Stimulated activated memory B cell treated with anti-CD40 and anti-IgM and Interleukin-4, amounts not matched to agents 10 μg/mL and 1 μg/mL and 100 μg/mL, for 72 hours (primary cell): ENCODE data around the gene LRRC37A3.
"Not testable (repeated sequence)": the region's sequence is repeated elsewhere in the genome, so short reads cannot be mapped to it uniquely, and the experiment has no call there.

Source experiments
- ATAC-seq: fragments of 150-1000 bp; cut with Tn5 transposase; 2 replicates; pipeline ENCODE4 v1.10.0; 2021
- H3K27ac Mint-ChIP-seq: one replicate; pipeline ENCODE4 v1.8.0; 2022; ENCODE audit warnings: mild to moderate bottlenecking, mixed read lengths
- H3K27me3 Mint-ChIP-seq: one replicate; pipeline ENCODE4 v1.8.0; 2022; ENCODE audit warnings: mixed read lengths
- H3K36me3 Mint-ChIP-seq: one replicate; pipeline ENCODE4 v1.8.0; 2022; ENCODE audit warnings: mixed read lengths
- H3K4me1 Mint-ChIP-seq: one replicate; pipeline ENCODE4 v1.8.0; 2022; ENCODE audit warnings: mixed read lengths
- H3K4me3 Mint-ChIP-seq: one replicate; pipeline ENCODE4 v1.8.0; 2022; ENCODE audit warnings: mild to moderate bottlenecking, moderate library complexity, mixed read lengths
- H3K9me3 Mint-ChIP-seq: one replicate; pipeline ENCODE4 v1.8.0; 2022; ENCODE audit warnings: mixed read lengths

The LRRC37A3 gene

GRCh38 chr17:64919289-64920025, at the start of gene LRRC37A3:
Gene LRRC37A3 (minus strand): TSS chr17:64919478. CDS start chr17:64897257, 22,221 bp downstream.
- Mint-ChIP-seq H3K4me3 (peak within 1 kb of the TSS; percentile 71), H3K27ac (peak within 1 kb of the TSS; percentile 91), H3K4me1 (peaks cover 32% of the 10 kb centered on the region)
- H3K9me3 Mint-ChIP-seq, H3K36me3 Mint-ChIP-seq, H3K27me3 Mint-ChIP-seq: not testable (repeated sequence)
- ATAC-seq, result peak; percentile 98

- not testable (repeated sequence) for H3K36me3 Mint-ChIP-seq, H3K27me3 Mint-ChIP-seq, H3K9me3 Mint-ChIP-seq
- H3K4me1 Mint-ChIP-seq, result peaks cover 56% of the 10 kb centered on the region
- peak overlapping the region; percentile 44 for H3K4me3 Mint-ChIP-seq
- ATAC-seq, result peak; percentile 99
- H3K27ac Mint-ChIP-seq, result peak overlapping the region; percentile 85
Observed at GRCh38 chr17:64965873-64966287, 46.6 kb upstream of the LRRC37A3 start.

GRCh38 chr17:64965256-64965872, 46.1 kb upstream of the LRRC37A3 start:
- not testable (repeated sequence) for H3K27me3 Mint-ChIP-seq, H3K9me3 Mint-ChIP-seq, ATAC-seq, H3K36me3 Mint-ChIP-seq
- Mint-ChIP-seq H3K4me1 (peaks cover 56% of the 10 kb centered on the region), H3K4me3 (peak overlapping the region; percentile 44), H3K27ac (peak overlapping the region; percentile 85)

GRCh38 chr17:64964796-64965195, 45.5 kb upstream of the LRRC37A3 start:
- H3K4me3 Mint-ChIP-seq, result no peak overlapping the region
- no peaks in the 10 kb centered on the region for H3K9me3 Mint-ChIP-seq
- H3K36me3 Mint-ChIP-seq, result no peaks in the 10 kb centered on the region
- peak overlapping the region; percentile 85 for H3K27ac Mint-ChIP-seq
- peaks cover 56% of the 10 kb centered on the region for H3K4me1 Mint-ChIP-seq
- H3K27me3 Mint-ChIP-seq, result no peaks in the 10 kb centered on the region
- no peak for ATAC-seq

- not testable (repeated sequence) for H3K36me3 Mint-ChIP-seq, H3K4me3 Mint-ChIP-seq
Observed at GRCh38 chr17:64963814-64964213, 44.5 kb upstream of the LRRC37A3 start.

GRCh38 chr17:64961563-64962378, 42.5 kb upstream of the LRRC37A3 start:
- peak; percentile 57 for ATAC-seq
- H3K36me3 Mint-ChIP-seq, H3K9me3 Mint-ChIP-seq, H3K27me3 Mint-ChIP-seq: not testable (repeated sequence)
- Mint-ChIP-seq H3K27ac (peak overlapping the region; percentile 9), H3K4me1 (peaks cover 30% of the 10 kb centered on the region), H3K4me3 (peak overlapping the region; percentile 9)

More at GRCh38 chr17:64963814-64964213, 44.5 kb upstream of the LRRC37A3 start:
- H3K27me3 Mint-ChIP-seq, ATAC-seq, H3K9me3 Mint-ChIP-seq, H3K27ac Mint-ChIP-seq: not testable (repeated sequence)
- peaks cover 49% of the 10 kb centered on the region for H3K4me1 Mint-ChIP-seq

- Mint-ChIP-seq H3K9me3 (no peaks in the 10 kb centered on the region), H3K27me3 (no peaks in the 10 kb centered on the region), H3K36me3 (no peaks in the 10 kb centered on the region), H3K4me3 (no peak overlapping the region), H3K4me1 (no peaks in the 10 kb centered on the region), H3K27ac (no peak overlapping the region)
- no peak for ATAC-seq
Observed at GRCh38 chr17:64951877-64952276, 32.6 kb upstream of the LRRC37A3 start.

- Mint-ChIP-seq H3K9me3 (no peaks in the 10 kb centered on the region), H3K27me3 (no peaks in the 10 kb centered on the region), H3K36me3 (no peaks in the 10 kb centered on the region), H3K27ac (no peak overlapping the region), H3K4me3 (no peak overlapping the region), H3K4me1 (peaks cover 5% of the 10 kb centered on the region)
- no peak for ATAC-seq
Observed at GRCh38 chr17:64950871-64951270, 31.6 kb upstream of the LRRC37A3 start.

- Mint-ChIP-seq H3K9me3 (no peaks in the 10 kb centered on the region), H3K27me3 (no peaks in the 10 kb centered on the region), H3K4me3 (no peak overlapping the region), H3K27ac (peak overlapping the region; percentile 41), H3K36me3 (no peaks in the 10 kb centered on the region), H3K4me1 (peaks cover 7% of the 10 kb centered on the region)
- no peak for ATAC-seq
Observed at GRCh38 chr17:64947152-64947551, 27.9 kb upstream of the LRRC37A3 start.

GRCh38 chr17:64941761-64942160, 22.5 kb upstream of the LRRC37A3 start:
- Mint-ChIP-seq H3K36me3 (no peaks in the 10 kb centered on the region), H3K4me1 (peaks cover 16% of the 10 kb centered on the region), H3K27ac (no peak overlapping the region), H3K4me3 (no peak overlapping the region), H3K9me3 (no peaks in the 10 kb centered on the region), H3K27me3 (peaks cover 10% of the 10 kb centered on the region)
- ATAC-seq, result no peak

- ATAC-seq, result no peak
- H3K36me3 Mint-ChIP-seq, result no peaks in the 10 kb centered on the region
- peaks cover 13% of the 10 kb centered on the region for H3K4me1 Mint-ChIP-seq
- no peaks in the 10 kb centered on the region for H3K9me3 Mint-ChIP-seq
- H3K4me3 Mint-ChIP-seq, result no peak overlapping the region
- H3K27me3 Mint-ChIP-seq, result peaks cover 10% of the 10 kb centered on the region
- no peak overlapping the region for H3K27ac Mint-ChIP-seq
Observed at GRCh38 chr17:64941045-64941444, 21.8 kb upstream of the LRRC37A3 start.

- no peak overlapping the region for H3K4me3 Mint-ChIP-seq
- no peaks in the 10 kb centered on the region for H3K9me3 Mint-ChIP-seq
- H3K27ac Mint-ChIP-seq, result no peak overlapping the region
- no peak for ATAC-seq
- peaks cover 10% of the 10 kb centered on the region for H3K27me3 Mint-ChIP-seq
- H3K36me3 Mint-ChIP-seq, result no peaks in the 10 kb centered on the region
- H3K4me1 Mint-ChIP-seq, result peaks cover 9% of the 10 kb centered on the region
Observed at GRCh38 chr17:64940055-64940454, 20.8 kb upstream of the LRRC37A3 start.

- H3K4me1 Mint-ChIP-seq, result peaks cover 9% of the 10 kb centered on the region
- H3K27ac Mint-ChIP-seq, result peak overlapping the region; percentile 34
- peaks cover 10% of the 10 kb centered on the region for H3K27me3 Mint-ChIP-seq
- no peaks in the 10 kb centered on the region for H3K36me3 Mint-ChIP-seq
- H3K9me3 Mint-ChIP-seq, result no peaks in the 10 kb centered on the region
- no peak overlapping the region for H3K4me3 Mint-ChIP-seq
- ATAC-seq, result peak; percentile 63
Observed at GRCh38 chr17:64938925-64939474, 19.7 kb upstream of the LRRC37A3 start.

GRCh38 chr17:64938290-64938689, 19.0 kb upstream of the LRRC37A3 start:
- Mint-ChIP-seq H3K27me3 (peaks cover 10% of the 10 kb centered on the region), H3K36me3 (no peaks in the 10 kb centered on the region), H3K27ac (no peak overlapping the region), H3K4me1 (peaks cover 9% of the 10 kb centered on the region), H3K4me3 (no peak overlapping the region), H3K9me3 (no peaks in the 10 kb centered on the region)
- ATAC-seq, result no peak

GRCh38 chr17:64936117-64936516, 16.8 kb upstream of the LRRC37A3 start:
- ATAC-seq, result no peak
- no peak overlapping the region for H3K4me3 Mint-ChIP-seq
- no peaks in the 10 kb centered on the region for H3K9me3 Mint-ChIP-seq
- no peaks in the 10 kb centered on the region for H3K36me3 Mint-ChIP-seq
- peaks cover 9% of the 10 kb centered on the region for H3K4me1 Mint-ChIP-seq
- peaks cover 10% of the 10 kb centered on the region for H3K27me3 Mint-ChIP-seq
- H3K27ac Mint-ChIP-seq, result no peak overlapping the region
